RCC 7860 (cell line): ENCODE measurements around the gene BRD3OS.

Experiments
- DNase-seq: peaks from one replicate; pipeline ENCODE4 v3.0.0-alpha.2; 2015; ENCODE audit warnings: low spot score
- FAIRE-seq: peaks from 2 replicates; lab custom pipeline; 2012; peaks lifted over from hg19 to GRCh38; lab: Jason Lieb, UNC

BRD3OS gene

GRCh38 chr9:134003237-134003636 is 22.0 kb upstream of the BRD3OS start:
- FAIRE-seq (no peak), DNase-seq (no peak)

- FAIRE-seq, result no peak
- DNase-seq, result no peak
Measured at GRCh38 chr9:134004131-134004873, 21.0 kb upstream of the BRD3OS start.

- DNase-seq, result no peak
- FAIRE-seq, result no peak
Measured at GRCh38 chr9:134004881-134005280, 20.4 kb upstream of the BRD3OS start.

- no peak for DNase-seq
- no peak for FAIRE-seq
Measured at GRCh38 chr9:134005381-134005780, 19.9 kb upstream of the BRD3OS start.

- DNase-seq, result no peak
- FAIRE-seq, result no peak
Measured at GRCh38 chr9:134007150-134007549, 18.1 kb upstream of the BRD3OS start.

GRCh38 chr9:134007571-134007970 is 17.7 kb upstream of the BRD3OS start:
- FAIRE-seq (no peak), DNase-seq (no peak)

GRCh38 chr9:134010310-134011173 is 14.7 kb upstream of the BRD3OS start:
- DNase-seq (peak; percentile 29), FAIRE-seq (no peak)

- FAIRE-seq (no peak), DNase-seq (no peak)
Measured at GRCh38 chr9:134011401-134011800, 13.9 kb upstream of the BRD3OS start.

- DNase-seq, result no peak
- no peak for FAIRE-seq
Measured at GRCh38 chr9:134014946-134015345, 10.3 kb upstream of the BRD3OS start.

- FAIRE-seq (no peak), DNase-seq (no peak)
Measured at GRCh38 chr9:134024214-134024792, 978 bp upstream of the BRD3OS start.

GRCh38 chr9:134025606-134026541 is 593 bp downstream of the BRD3OS start:
- DNase-seq, result no peak
- no peak for FAIRE-seq

- DNase-seq, result no peak
- FAIRE-seq, result no peak
Measured at GRCh38 chr9:134026581-134026980, 1.3 kb downstream of the BRD3OS start.

- FAIRE-seq, result no peak
- no peak for DNase-seq
Measured at GRCh38 chr9:134026981-134027380, 1.7 kb downstream of the BRD3OS start.

GRCh38 chr9:134027561-134027960 is 2.3 kb downstream of the BRD3OS start:
- DNase-seq (no peak), FAIRE-seq (no peak)

- DNase-seq (no peak), FAIRE-seq (no peak)
Measured at GRCh38 chr9:134028076-134028475, 2.8 kb downstream of the BRD3OS start.

GRCh38 chr9:134028575-134029247 is 3.4 kb downstream of the BRD3OS start:
- DNase-seq (no peak), FAIRE-seq (no peak)

- FAIRE-seq (no peak), DNase-seq (no peak)
Measured at GRCh38 chr9:134029248-134030226, 4.3 kb downstream of the BRD3OS start.

GRCh38 chr9:134030821-134031470 is 5.7 kb downstream of the BRD3OS start:
- no peak for FAIRE-seq

More at GRCh38 chr9:134030821-134031470, 5.7 kb downstream of the BRD3OS start:
- no peak for DNase-seq
